ENCODE data around the gene PHLPP1.
A peak's percentile ranks its signal among the peaks of the same experiment; 100 is the strongest.

The PHLPP1 gene

GRCh38 chr18:62876828-62877227, 161.5 kb downstream of the PHLPP1 start:
- CTCF ChIA-PET, result interaction anchor here (0.6 to 1.6 kb wide), 5 partner anchors 12 to 548 kb away, joined by 3 to 4 read pairs (median 3); no protein-coding TSS in a partner anchor
- no peaks in the 10 kb centered on the region; a peak in 1 of 3 replicates for H3K36me3 ChIP-seq (ENCODE audit: control insufficient read depth in 2 of 2, insufficient read depth in 1 of 2, low read length in 2 of 2)
- H3K9me3 ChIP-seq (ENCODE audit: control insufficient read depth, insufficient read depth, low read depth, low read length), result no peaks in the 10 kb centered on the region
- POLR2A ChIA-PET, result interaction anchor here (0.7 kb wide), 2 partner anchors 9 to 119 kb away, joined by 3 read pairs; no protein-coding TSS in a partner anchor
- H3K4me3 ChIP-seq (ENCODE audit: low read depth, low read length), result no peak overlapping the region
- peaks cover 50% of the 10 kb centered on the region for H3K4me1 ChIP-seq (ENCODE audit: control insufficient read depth, insufficient read depth, low read length)
- TF ChIP-seq PRDM1 (tag by site-specific recombination; IDR thresholded peaks at IDR 0.05) (0 out of 2 replicates have a peak, but pooled peaks have one; percentile 9), ZNF473 (tag by site-specific recombination; IDR thresholded peaks at IDR 0.05) (no peak), ZNF366 (tag by site-specific recombination; conservative IDR thresholded peaks at IDR 0.05) (peak; percentile 50; the same call in 1 of the 2 replicates)
- no peak overlapping the region for H3K27ac ChIP-seq (ENCODE audit: extremely low read depth, low read depth, low read length)

GRCh38 chr18:62877411-62878221, 162.3 kb downstream of the PHLPP1 start:
- Histone ChIP-seq H3K4me1 (ENCODE audit: control insufficient read depth, insufficient read depth, low read length) (peaks cover 55% of the 10 kb centered on the region), H3K4me3 (ENCODE audit: low read depth, low read length) (no peak overlapping the region), H3K36me3 (ENCODE audit: control insufficient read depth in 2 of 2, insufficient read depth in 1 of 2, low read length in 2 of 2) (no peaks in the 10 kb centered on the region; a peak in 1 of 3 replicates), H3K27ac (ENCODE audit: extremely low read depth, low read depth, low read length) (no peak overlapping the region), H3K9me3 (ENCODE audit: control insufficient read depth, insufficient read depth, low read depth, low read length) (no peaks in the 10 kb centered on the region)
- POLR2A ChIA-PET, result interaction anchor here (0.7 kb wide), 2 partner anchors 16 to 73 kb away, joined by 3 read pairs; no protein-coding TSS in a partner anchor
- TF ChIP-seq EGR2 (tag by site-specific recombination; IDR thresholded peaks at IDR 0.05; ENCODE audit: low read depth) (no peak), ZSCAN30 (tag by site-specific recombination; IDR thresholded peaks at IDR 0.05) (0 out of 2 replicates have a peak, but pooled peaks have one; percentile 28), RBAK (tag by site-specific recombination; IDR thresholded peaks at IDR 0.05) (no peak), ZNF843 (tag by site-specific recombination; IDR thresholded peaks at IDR 0.05) (no peak), ZNF518A (tag by site-specific recombination; conservative IDR thresholded peaks at IDR 0.05; ENCODE audit: low read depth) (no peak), IKZF3 (tag by site-specific recombination; IDR thresholded peaks at IDR 0.05) (peak; percentile 77), GLIS2 (tag by site-specific recombination; IDR thresholded peaks at IDR 0.05) (no peak), ZNF138 (tag by site-specific recombination; IDR thresholded peaks at IDR 0.05; ENCODE audit: borderline replicate concordance) (no peak), PRDM6 (tag by site-specific recombination; IDR thresholded peaks at IDR 0.05) (peak; percentile 34; the same call in 1 of the 2 replicates), ZNF658 (tag by site-specific recombination; IDR thresholded peaks at IDR 0.05) (no peak), ZNF600 (tag by site-specific recombination; IDR thresholded peaks at IDR 0.05) (0 out of 2 replicates have a peak, but pooled peaks have one; percentile 29), ZNF341 (tag by site-specific recombination; IDR thresholded peaks at IDR 0.05; ENCODE audit: low read depth) (peak; percentile 90), PRDM1 (tag by site-specific recombination; IDR thresholded peaks at IDR 0.05) (peak; percentile 79), FEZF1 (tag by site-specific recombination; IDR thresholded peaks at IDR 0.05) (0 out of 2 replicates have a peak, but pooled peaks have one; percentile 5), INSM2 (tag by site-specific recombination; IDR thresholded peaks at IDR 0.05) (no peak)
- CTCF ChIA-PET, result interaction anchor here (0.5 to 1.6 kb wide), 10 partner anchors 9 to 562 kb away, joined by 3 to 4 read pairs (median 3); no protein-coding TSS in a partner anchor
